ENCODE measurements around the gene RAB3B. TPM values are rescaled to one million over a fixed set of nuclear protein-coding genes. Genes with fewer than 3 reads are reported as not detected.

The RAB3B gene
- total and polyA plus RNA-seq, 4 experiments from 2014 or later = 0.06 TPM; not detected in 2

DNA sequence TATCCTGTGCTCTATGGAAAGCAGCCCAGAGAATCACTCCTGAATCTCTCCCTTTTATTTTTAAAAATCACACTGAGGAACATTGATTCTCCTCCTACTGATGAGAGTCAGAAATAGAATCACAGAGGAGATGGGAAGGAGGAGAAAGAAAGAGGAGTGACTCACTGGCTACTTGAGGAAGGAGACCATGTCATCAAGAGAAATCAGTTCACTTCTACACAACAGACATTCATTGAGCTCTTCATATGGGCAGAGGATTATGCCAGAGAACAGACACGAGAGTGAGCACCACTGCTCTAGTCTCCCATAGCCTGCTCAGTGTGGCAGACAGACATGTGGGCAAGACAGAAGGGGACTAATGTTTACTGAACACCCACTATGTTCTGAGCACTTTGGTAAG lies 44.2 kb downstream of the RAB3B start:
- no peak overlapping the region for H3K27ac Mint-ChIP-seq
- H3K36me3 Mint-ChIP-seq = peaks cover 2 to 11% of the 10 kb centered on the region in 2 donors
- POLR2A ChIA-PET (ENCODE audit: partially characterized antibody) = no interaction called here
- H3K27me3 ChIP-seq (ENCODE audit: insufficient read depth, low read length) = no peaks in the 10 kb centered on the region
- H3K9me3 Mint-ChIP-seq = peaks cover 0 to 19% (median 13%) of the 10 kb centered on the region in 8 donors
- no peak for DNase-seq
- no peaks in the 10 kb centered on the region for H3K9me3 ChIP-seq (ENCODE audit: control insufficient read depth in 1 of 2, low read length in 2 of 2)
- no peak overlapping the region for H3K4me3 Mint-ChIP-seq
- CTCF ChIA-PET (ENCODE audit: partially characterized antibody) = interaction anchor here (0.6 kb wide), 1 partner anchor 405 kb away, joined by 5 read pairs; no protein-coding TSS in a partner anchor
- no peak overlapping the region for H3K27ac ChIP-seq (ENCODE audit: low read depth, low read length)
- H3K4me1 Mint-ChIP-seq = no peaks in the 10 kb centered on the region
- no peaks in the 10 kb centered on the region for H3K4me1 ChIP-seq (ENCODE audit: insufficient read depth, low read length)
- no peak overlapping the region for H3K4me3 ChIP-seq (ENCODE audit: low read length in 2 of 2)
- no peaks in the 10 kb centered on the region for H3K36me3 ChIP-seq (ENCODE audit: insufficient read depth, low read length)
- intact Hi-C loops (cut with micrococcal nuclease) = no loop called here
- H3K27me3 Mint-ChIP-seq = peaks cover 0 to 2% of the 10 kb centered on the region in 2 donors

DNA sequence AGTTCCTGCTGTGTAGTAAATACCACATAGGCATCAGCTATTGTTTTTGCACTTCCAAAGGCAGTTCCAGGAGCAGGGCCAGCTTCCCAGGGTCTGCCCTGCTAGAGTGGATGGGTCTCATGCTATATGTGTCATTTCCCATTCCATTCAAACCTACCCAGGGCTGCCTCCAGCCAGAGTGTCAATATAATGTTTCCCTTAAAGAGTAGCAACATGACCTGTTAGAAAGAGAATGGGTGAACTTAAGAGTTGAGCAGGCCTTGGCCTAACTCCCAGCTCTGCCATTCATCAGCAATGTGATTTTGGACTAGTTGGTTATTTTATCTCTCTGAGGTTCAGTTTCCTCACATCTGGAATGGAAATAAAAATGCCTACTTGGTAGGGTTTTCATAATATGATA lies 44.9 kb downstream of the RAB3B start:
- CTCF ChIA-PET (ENCODE audit: partially characterized antibody) = no interaction called here
- Histone ChIP-seq H3K9me3 (ENCODE audit: control insufficient read depth in 1 of 2, low read length in 2 of 2) (peaks cover 0 to 3% of the 10 kb centered on the region in 2 donors), H3K27me3 (ENCODE audit: insufficient read depth, low read length) (no peaks in the 10 kb centered on the region), H3K36me3 (ENCODE audit: insufficient read depth, low read length) (no peaks in the 10 kb centered on the region), H3K4me1 (ENCODE audit: insufficient read depth, low read length) (no peaks in the 10 kb centered on the region), H3K4me3 (ENCODE audit: low read length in 2 of 2) (no peak overlapping the region), H3K27ac (ENCODE audit: low read depth, low read length) (no peak overlapping the region)
- Mint-ChIP-seq H3K36me3 (peaks cover 2 to 14% of the 10 kb centered on the region in 2 donors), H3K9me3 (peaks cover 0 to 25% (median 18%) of the 10 kb centered on the region in 8 donors), H3K4me1 (no peaks in the 10 kb centered on the region), H3K27ac (no peak overlapping the region), H3K4me3 (no peak overlapping the region), H3K27me3 (peaks cover 0 to 2% of the 10 kb centered on the region in 2 donors)
- no peak for DNase-seq
- POLR2A ChIA-PET (ENCODE audit: partially characterized antibody) = no interaction called here
- intact Hi-C loops (cut with micrococcal nuclease) = no loop called here

DNA sequence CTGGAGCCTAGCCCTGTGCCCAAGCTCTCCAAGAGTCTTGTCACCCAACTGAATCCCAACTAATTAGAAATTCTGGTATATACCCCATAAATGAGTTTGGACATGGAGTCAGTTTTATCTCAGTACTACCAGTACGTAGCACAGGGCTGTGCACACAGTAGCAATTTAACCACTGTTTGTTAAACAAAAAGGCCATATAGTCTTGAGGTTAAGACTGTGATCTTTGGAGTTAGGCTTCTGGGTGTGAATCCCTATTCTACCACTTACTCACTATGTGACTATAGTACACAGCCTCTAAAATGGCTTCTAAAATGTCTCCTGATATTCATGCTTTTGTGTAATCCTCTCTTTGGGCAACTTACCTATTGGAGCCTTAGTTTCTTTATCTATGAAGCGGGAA lies 48.2 kb downstream of the RAB3B start:
- no peak overlapping the region for H3K4me3 Mint-ChIP-seq
- H3K4me1 Mint-ChIP-seq = no peaks in the 10 kb centered on the region
- Histone ChIP-seq H3K9me3 (ENCODE audit: control insufficient read depth in 1 of 2, low read length in 2 of 2) (peaks cover 0 to 3% of the 10 kb centered on the region in 2 donors), H3K36me3 (ENCODE audit: insufficient read depth, low read length) (no peaks in the 10 kb centered on the region), H3K4me3 (ENCODE audit: low read length in 2 of 2) (no peak overlapping the region), H3K27ac (ENCODE audit: low read depth, low read length) (no peak overlapping the region), H3K4me1 (ENCODE audit: insufficient read depth, low read length) (no peaks in the 10 kb centered on the region), H3K27me3 (ENCODE audit: insufficient read depth, low read length) (no peaks in the 10 kb centered on the region)
- ChIA-PET POLR2A (ENCODE audit: partially characterized antibody) (no interaction called here), CTCF (ENCODE audit: partially characterized antibody) (interaction anchor here (1.6 kb wide), 1 partner anchor 9 kb away, joined by 3 read pairs; no protein-coding TSS in a partner anchor)
- no peaks in the 10 kb centered on the region for H3K27me3 Mint-ChIP-seq
- peaks cover 0 to 23% (median 18%) of the 10 kb centered on the region in 8 donors for H3K9me3 Mint-ChIP-seq
- peaks cover 4 to 14% of the 10 kb centered on the region in 2 donors for H3K36me3 Mint-ChIP-seq
- no peak for DNase-seq
- H3K27ac Mint-ChIP-seq = no peak overlapping the region
- intact Hi-C loops (cut with micrococcal nuclease) = no loop called here

DNA sequence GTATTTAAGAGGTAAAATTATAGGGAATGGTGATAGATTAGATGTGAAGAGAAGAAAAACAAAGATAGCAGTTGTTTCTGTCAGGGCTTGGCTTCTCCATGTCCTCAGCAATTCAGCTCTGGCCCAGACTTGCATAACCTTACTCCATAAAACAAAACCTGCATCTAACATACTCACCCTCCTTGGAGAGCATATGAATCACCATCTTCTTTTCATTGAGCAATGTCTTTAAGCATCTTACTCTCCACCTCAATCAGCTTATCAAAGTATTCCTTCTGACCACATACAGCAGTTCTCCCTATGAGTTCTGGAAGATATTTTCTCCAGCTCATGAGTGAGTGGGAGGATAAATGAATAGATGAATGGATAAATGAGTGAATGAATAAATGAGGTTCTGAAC lies 49.0 kb downstream of the RAB3B start:
- ChIA-PET POLR2A (ENCODE audit: partially characterized antibody) (no interaction called here), CTCF (ENCODE audit: partially characterized antibody) (interaction anchor here (1.6 kb wide), 1 partner anchor 8 kb away, joined by 3 read pairs; no protein-coding TSS in a partner anchor)
- H3K9me3 Mint-ChIP-seq = peaks cover 0 to 23% (median 18%) of the 10 kb centered on the region in 8 donors
- Histone ChIP-seq H3K4me3 (ENCODE audit: low read length in 2 of 2) (no peak overlapping the region), H3K36me3 (ENCODE audit: insufficient read depth, low read length) (no peaks in the 10 kb centered on the region), H3K4me1 (ENCODE audit: insufficient read depth, low read length) (no peaks in the 10 kb centered on the region), H3K27me3 (ENCODE audit: insufficient read depth, low read length) (no peaks in the 10 kb centered on the region), H3K9me3 (ENCODE audit: control insufficient read depth in 1 of 2, low read length in 2 of 2) (peaks cover 0 to 3% of the 10 kb centered on the region in 2 donors), H3K27ac (ENCODE audit: low read depth, low read length) (no peak overlapping the region)
- H3K4me3 Mint-ChIP-seq = no peak overlapping the region
- peaks cover 4 to 14% of the 10 kb centered on the region in 2 donors for H3K36me3 Mint-ChIP-seq
- DNase-seq = no peak
- no peak overlapping the region for H3K27ac Mint-ChIP-seq
- intact Hi-C loops (cut with micrococcal nuclease) = no loop called here
- no peaks in the 10 kb centered on the region for H3K4me1 Mint-ChIP-seq
- peaks cover 0 to under 1% of the 10 kb centered on the region in 2 donors for H3K27me3 Mint-ChIP-seq

DNA sequence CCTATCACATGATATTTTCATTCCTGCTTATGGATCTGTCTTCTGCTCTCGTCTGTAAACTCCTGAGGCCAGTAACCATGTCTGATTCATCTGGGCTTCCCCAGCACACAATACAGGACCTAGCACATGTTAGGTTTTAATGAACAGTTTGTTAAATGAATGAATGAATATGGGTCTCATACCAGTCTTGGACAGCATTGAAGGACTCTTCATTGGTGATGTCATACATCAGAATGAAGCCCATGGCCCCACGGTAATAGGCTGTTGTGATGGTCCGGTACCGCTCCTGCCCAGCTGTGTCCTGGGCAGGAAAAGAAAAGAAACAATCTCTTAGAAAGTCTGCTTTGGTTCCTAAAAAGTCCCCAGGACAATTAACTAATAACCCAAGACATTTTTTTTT lies 53.4 kb downstream of the RAB3B start:
- peaks cover 2 to 6% of the 10 kb centered on the region in 2 donors for H3K27me3 Mint-ChIP-seq
- H3K27ac ChIP-seq (ENCODE audit: low read depth, low read length) = no peak overlapping the region
- peaks cover 3 to 7% of the 10 kb centered on the region in 2 donors for H3K36me3 Mint-ChIP-seq
- peaks cover 0 to 3% of the 10 kb centered on the region in 2 donors for H3K9me3 ChIP-seq (ENCODE audit: control insufficient read depth in 1 of 2, low read length in 2 of 2)
- no peaks in the 10 kb centered on the region for H3K27me3 ChIP-seq (ENCODE audit: insufficient read depth, low read length)
- H3K9me3 Mint-ChIP-seq = peaks cover 0 to 20% (median 16%) of the 10 kb centered on the region in 8 donors
- CTCF ChIA-PET (ENCODE audit: partially characterized antibody) = no interaction called here
- POLR2A ChIA-PET (ENCODE audit: partially characterized antibody) = no interaction called here
- no peak for DNase-seq
- no peak overlapping the region for H3K27ac Mint-ChIP-seq
- H3K4me1 Mint-ChIP-seq = no peaks in the 10 kb centered on the region
- no peaks in the 10 kb centered on the region for H3K4me1 ChIP-seq (ENCODE audit: insufficient read depth, low read length)
- intact Hi-C loops (cut with micrococcal nuclease) = no loop called here
- no peaks in the 10 kb centered on the region for H3K36me3 ChIP-seq (ENCODE audit: insufficient read depth, low read length)
- H3K4me3 ChIP-seq (ENCODE audit: low read length in 2 of 2) = no peak overlapping the region
- no peak overlapping the region for H3K4me3 Mint-ChIP-seq

DNA sequence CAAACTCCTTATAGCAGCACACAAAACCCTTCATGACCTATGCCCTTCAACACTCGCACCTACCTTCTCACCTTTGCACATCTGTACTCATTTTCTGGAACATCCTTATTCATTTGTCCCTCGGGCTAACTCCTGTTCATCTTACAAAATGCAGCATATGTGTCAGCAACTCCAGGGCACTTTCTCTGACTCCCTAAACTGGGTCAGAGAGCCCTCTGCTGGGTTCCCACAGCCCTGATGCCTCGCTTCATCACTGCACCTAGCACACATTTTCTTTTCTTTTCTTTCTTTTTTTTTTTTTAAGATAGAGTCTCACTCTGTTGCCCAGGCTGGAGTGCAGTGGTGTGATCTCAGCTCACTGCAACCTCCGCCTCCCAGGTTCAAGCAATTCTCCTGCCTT lies 54.0 kb downstream of the RAB3B start:
- peaks cover 2 to 6% of the 10 kb centered on the region in 2 donors for H3K27me3 Mint-ChIP-seq
- peaks cover 2 to 5% of the 10 kb centered on the region in 2 donors for H3K36me3 Mint-ChIP-seq
- ChIA-PET CTCF (ENCODE audit: partially characterized antibody) (no interaction called here), POLR2A (ENCODE audit: partially characterized antibody) (no interaction called here)
- no peaks in the 10 kb centered on the region for H3K4me1 Mint-ChIP-seq
- H3K4me3 ChIP-seq (ENCODE audit: low read length in 2 of 2) = no peak overlapping the region
- H3K9me3 Mint-ChIP-seq = peaks cover 0 to 14% (median 11%) of the 10 kb centered on the region in 8 donors
- H3K4me3 Mint-ChIP-seq = no peak overlapping the region
- no peaks in the 10 kb centered on the region for H3K36me3 ChIP-seq (ENCODE audit: insufficient read depth, low read length)
- intact Hi-C loops (cut with micrococcal nuclease) = no loop called here
- DNase-seq = no peak
- no peak overlapping the region for H3K27ac ChIP-seq (ENCODE audit: low read depth, low read length)
- H3K27ac Mint-ChIP-seq = no peak overlapping the region
- H3K27me3 ChIP-seq (ENCODE audit: insufficient read depth, low read length) = no peaks in the 10 kb centered on the region
- no peaks in the 10 kb centered on the region for H3K4me1 ChIP-seq (ENCODE audit: insufficient read depth, low read length)
- peaks cover 0 to 3% of the 10 kb centered on the region in 2 donors for H3K9me3 ChIP-seq (ENCODE audit: control insufficient read depth in 1 of 2, low read length in 2 of 2)

DNA sequence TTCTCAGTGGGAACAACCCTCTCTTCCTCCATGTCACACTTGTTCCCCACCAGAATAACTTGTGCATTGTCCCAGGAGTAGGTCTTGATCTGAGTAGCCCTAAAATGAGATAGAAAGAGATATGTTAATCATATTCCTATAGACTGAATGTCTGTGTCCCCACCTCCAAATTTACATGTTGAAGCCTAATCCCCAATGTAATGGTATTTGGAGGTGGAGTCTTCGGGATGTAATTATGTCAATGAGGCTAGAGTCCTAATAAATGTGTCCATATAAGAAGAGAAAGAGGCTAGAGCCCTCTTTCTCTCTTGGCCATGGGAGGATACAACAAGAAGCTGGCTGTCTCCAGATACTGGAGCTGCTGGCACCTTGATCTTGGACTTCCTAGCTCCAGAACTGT lies 57.2 kb downstream of the RAB3B start:
- DNase-seq = no peak
- intact Hi-C loops (cut with micrococcal nuclease) = no loop called here
- Histone ChIP-seq H3K27me3 (ENCODE audit: insufficient read depth, low read length) (no peaks in the 10 kb centered on the region), H3K9me3 (ENCODE audit: control insufficient read depth in 1 of 2, low read length in 2 of 2) (no peaks in the 10 kb centered on the region), H3K4me3 (ENCODE audit: low read length in 2 of 2) (no peak overlapping the region), H3K4me1 (ENCODE audit: insufficient read depth, low read length) (no peaks in the 10 kb centered on the region), H3K27ac (ENCODE audit: low read depth, low read length) (no peak overlapping the region), H3K36me3 (ENCODE audit: insufficient read depth, low read length) (no peaks in the 10 kb centered on the region)
- Mint-ChIP-seq H3K9me3 (no peaks in the 10 kb centered on the region), H3K4me3 (no peak overlapping the region), H3K36me3 (no peaks in the 10 kb centered on the region), H3K4me1 (no peaks in the 10 kb centered on the region), H3K27me3 (peaks cover 2 to 12% of the 10 kb centered on the region in 2 donors), H3K27ac (no peak overlapping the region)
- POLR2A ChIA-PET (ENCODE audit: partially characterized antibody) = no interaction called here
- CTCF ChIA-PET (ENCODE audit: partially characterized antibody) = interaction anchor here (1.0 to 1.4 kb wide), 2 partner anchors 8 kb away, joined by 3 read pairs; no protein-coding TSS in a partner anchor

DNA sequence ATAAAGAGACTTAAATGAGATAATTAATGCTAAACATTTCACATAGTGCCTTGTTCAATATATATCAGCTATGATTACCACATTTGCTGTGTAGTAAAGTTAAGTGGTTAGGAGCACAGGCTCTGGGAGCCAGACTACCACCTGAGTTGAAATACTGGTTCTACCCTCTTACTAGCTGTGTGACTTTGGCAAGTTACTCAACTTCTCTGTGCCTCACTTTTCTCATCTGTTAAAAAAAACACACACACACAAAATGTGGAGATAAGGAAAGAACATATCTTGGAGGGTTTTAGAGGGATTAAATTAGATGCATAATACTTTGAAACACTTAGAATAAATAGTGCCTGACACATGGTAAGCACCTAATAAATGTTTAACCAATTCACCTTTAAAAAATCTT lies 60.2 kb downstream of the RAB3B start:
- Histone ChIP-seq H3K9me3 (ENCODE audit: control insufficient read depth in 1 of 2, low read length in 2 of 2) (no peaks in the 10 kb centered on the region), H3K27me3 (ENCODE audit: insufficient read depth, low read length) (no peaks in the 10 kb centered on the region), H3K4me3 (ENCODE audit: low read length in 2 of 2) (no peak overlapping the region), H3K36me3 (ENCODE audit: insufficient read depth, low read length) (no peaks in the 10 kb centered on the region), H3K27ac (ENCODE audit: low read depth, low read length) (no peak overlapping the region), H3K4me1 (ENCODE audit: insufficient read depth, low read length) (no peaks in the 10 kb centered on the region)
- Mint-ChIP-seq H3K27ac (no peak overlapping the region), H3K27me3 (peaks cover 6 to 9% of the 10 kb centered on the region in 2 donors), H3K4me1 (no peaks in the 10 kb centered on the region), H3K4me3 (no peak overlapping the region), H3K9me3 (no peaks in the 10 kb centered on the region), H3K36me3 (no peaks in the 10 kb centered on the region)
- ChIA-PET POLR2A (ENCODE audit: partially characterized antibody) (no interaction called here), CTCF (ENCODE audit: partially characterized antibody) (no interaction called here)
- intact Hi-C loops (cut with micrococcal nuclease) = no loop called here
- DNase-seq = no peak
